Measurements from ENCODE around the gene COPE.
"Not testable (repeated sequence)": the region's sequence is repeated elsewhere in the genome, so short reads cannot be mapped to it uniquely, and the experiment has no call there.

COPE gene

DNA sequence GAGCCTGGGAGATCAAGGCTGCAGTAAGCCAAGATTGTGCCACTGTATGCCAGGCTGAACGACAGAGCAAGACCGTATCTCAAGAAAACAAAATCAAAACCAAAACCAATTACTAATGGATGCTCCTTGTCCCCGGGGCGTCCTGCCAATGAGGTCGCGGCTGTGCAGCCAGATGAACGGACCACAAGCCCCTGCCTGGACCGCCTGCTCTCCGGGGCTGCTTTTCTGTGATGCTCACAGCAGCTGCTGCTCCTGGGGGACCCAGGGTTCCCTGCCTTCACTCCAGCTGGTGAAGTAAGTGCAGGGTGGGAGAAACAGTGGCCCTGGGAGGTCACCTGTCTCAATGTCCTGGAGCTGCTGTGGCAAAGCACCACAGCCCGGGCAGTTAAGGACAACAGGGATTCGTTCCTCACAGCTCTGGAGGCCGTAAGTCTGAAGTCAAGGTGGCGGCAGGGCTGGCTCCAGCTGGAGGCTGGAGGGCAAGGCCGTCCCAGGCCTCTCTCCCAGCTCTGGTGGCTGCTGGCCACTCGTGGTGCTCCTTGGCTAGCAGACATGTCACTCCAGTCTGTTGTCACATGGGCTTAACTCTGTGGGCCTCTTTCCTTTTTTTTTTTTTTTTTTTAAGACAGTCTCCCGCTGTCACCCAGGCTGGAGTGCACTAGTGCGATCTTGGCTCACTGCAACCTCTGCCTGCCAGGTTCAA is 10.1 kb downstream of the COPE start:
- no peak for DNase-seq (ENCODE audit: low spot score)
- FAIRE-seq: no peak

DNA sequence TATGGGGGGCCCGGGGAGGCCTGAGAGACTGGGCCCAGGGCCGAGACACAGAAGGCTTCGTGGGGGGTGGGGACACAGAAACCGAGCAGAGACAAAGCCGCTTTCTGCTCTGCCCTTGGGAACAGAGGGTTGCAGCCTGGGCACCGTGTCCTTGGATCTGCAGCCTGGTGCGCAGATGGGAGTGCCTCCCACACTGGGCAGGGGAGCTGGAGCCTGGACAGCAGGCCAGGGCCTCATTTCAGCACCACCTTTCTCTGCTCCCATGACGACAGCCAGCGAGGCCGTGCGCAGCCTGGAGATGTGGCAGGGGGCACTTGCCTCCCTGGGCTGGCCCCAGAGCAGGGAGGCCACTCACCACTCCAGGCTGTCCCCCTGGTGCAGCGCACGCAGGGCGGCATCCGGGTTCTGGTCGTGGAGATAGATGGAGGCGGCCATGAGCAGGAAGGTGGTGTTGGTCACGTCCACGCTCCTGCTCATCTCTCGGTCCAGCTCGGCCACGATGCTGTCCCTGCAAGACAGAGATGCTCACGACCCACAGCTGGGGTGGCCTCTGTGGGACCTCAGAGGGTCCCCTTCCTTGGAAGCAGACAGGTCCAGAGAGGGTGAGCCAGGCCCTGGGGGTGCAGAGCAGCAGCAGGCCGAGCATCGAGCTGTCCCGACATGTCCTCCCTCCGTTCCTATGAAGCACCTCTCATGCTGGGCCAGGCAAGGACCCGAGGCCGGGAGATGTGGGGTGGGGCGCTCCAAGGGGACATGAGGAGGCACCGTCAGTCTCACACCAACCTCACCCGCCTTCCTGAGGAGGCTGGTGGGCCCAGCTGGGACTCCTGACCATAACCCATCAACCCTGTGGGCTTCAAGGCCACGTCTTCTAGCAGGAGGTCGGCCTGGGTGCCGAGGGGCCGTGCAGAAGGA is 12.3 kb downstream of the COPE start:
- FAIRE-seq (no peak), DNase-seq (ENCODE audit: low spot score) (no peak)

DNA sequence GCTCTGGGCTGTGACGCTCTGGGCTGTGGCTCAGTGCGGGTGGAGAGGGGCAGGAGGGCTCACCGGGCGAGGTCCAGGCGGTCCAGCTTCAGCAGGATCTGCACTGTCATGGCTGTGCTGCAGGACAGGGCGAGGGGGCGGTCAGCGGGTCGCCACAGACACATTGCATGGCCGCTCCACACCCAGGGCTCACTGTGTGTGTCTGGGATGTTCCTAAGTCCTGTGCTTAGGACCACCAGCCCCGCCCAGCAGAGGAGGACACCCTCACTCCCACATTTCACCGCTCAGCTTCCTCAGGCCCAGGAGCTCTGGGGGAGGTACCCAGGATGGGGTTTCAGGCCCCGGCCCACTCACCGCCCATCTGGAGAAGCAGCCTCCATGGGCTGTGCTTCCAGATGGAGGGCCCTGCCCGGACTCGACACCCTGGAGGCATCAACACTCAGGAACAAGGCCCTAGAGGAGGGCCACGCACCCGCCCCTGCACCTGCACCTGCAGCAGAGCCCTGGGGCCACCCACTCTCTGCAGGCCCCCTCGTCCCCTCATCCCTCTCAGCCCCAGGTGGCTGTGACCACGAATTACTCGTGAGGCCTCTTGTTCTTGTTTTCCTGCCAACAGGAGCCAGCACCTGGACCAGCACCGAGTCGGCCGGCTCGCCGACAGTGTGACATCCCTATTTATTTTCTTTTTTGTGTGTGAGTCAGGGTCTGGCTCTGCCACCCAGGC is 13.5 kb downstream of the COPE start:
- no peak for FAIRE-seq
- no peak for DNase-seq (ENCODE audit: low spot score)

DNA sequence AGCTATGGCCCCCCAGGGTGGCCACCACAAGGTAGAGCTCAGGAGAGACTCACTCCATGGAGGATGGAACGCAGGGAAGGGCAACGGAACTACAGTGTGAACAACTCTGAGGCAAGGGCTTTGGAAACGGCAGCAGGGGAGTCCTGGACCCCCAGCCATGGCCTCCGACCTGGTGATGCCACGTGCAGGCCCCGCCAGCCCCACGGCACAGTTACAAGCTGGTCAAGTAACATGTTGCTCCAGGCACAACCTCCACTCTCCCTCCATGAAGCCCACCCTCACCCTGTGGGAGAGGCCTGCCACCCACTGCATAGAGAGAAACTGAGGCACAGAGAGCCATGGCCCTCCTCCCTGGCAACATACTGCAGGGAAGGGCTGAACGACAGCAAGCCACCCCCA is 14.1 kb downstream of the COPE start:
- no peak for FAIRE-seq
- DNase-seq (ENCODE audit: low spot score): no peak

DNA sequence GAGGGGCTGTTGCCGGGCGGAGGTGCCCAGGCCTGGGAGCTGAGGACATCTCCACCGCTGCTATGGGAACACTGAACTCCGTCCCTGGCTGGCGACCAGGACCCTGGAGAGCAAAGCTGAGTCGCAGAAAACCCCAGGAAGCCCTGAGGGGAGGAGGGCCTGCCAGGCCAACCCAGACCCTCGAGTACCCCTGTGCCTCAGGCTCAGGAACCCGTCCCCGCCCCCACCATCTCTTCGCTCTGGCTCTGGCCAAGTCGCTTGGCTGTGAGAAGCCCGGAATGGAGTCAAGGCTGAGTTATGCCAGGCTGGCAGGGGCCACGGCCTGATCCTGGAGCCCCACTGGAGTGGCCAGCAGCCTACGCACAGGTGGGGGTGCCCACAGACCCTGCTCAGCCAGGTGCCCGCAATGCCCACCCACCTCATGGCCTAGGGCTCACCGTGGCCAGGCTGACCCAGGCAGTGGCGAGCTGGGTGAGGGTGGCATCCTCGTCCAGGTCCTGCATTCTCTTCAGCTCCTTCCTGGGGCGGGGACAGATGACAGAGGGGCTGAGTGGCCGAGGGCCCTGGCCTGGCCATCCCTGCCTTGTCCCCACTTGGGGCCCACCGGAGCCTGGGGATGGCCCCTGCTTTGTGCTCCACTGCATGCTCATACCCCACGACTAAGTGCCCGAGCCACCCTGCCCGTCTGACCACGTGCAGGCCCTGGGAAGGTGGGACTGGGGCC is 14.7 kb downstream of the COPE start:
- DNase-seq (ENCODE audit: low spot score) (no peak), FAIRE-seq (no peak)

DNA sequence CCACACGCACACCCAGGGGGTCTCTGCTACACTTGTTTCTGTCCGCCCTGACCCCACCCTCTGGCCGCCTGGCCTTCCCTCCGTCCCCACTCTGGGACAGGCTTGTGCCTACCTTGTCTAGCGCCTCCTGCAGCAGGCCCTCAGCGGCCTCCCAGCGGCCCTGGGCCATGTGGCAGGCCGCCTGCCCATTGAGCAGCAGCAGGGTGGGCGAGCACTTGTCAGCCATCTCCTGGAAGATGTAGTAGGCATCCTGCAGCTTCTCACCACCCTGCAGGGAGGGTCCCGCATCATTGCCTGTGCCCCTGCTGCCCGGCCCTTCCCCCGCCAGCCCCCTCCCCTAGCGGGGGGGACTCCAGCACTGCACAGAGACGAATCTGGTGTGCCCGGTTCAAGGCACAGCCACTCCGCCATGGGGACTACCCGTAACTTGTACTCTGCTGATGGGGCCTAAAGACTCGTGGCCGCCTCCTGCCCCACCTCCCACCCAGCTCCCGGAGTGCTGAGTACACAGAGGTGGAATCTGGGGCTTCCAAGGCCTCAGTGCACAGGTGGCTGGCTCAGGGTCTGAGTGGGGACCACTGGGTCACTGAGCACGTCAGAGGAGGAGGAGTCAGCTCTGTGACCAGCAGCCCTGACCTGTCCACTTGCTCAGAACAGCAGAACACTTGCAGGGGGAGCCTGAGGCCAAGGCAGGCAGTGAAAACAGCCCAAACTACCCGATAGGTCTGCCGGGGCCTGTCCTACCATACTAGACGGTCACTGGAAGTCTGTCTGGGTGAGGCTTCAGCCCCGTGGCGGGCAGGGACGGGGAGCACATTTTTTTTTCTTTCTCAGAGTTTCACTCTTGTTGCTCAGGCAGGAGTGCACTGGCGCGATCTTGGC is 15.8 kb downstream of the COPE start:
- FAIRE-seq (no peak), DNase-seq (ENCODE audit: low spot score) (no peak)

DNA sequence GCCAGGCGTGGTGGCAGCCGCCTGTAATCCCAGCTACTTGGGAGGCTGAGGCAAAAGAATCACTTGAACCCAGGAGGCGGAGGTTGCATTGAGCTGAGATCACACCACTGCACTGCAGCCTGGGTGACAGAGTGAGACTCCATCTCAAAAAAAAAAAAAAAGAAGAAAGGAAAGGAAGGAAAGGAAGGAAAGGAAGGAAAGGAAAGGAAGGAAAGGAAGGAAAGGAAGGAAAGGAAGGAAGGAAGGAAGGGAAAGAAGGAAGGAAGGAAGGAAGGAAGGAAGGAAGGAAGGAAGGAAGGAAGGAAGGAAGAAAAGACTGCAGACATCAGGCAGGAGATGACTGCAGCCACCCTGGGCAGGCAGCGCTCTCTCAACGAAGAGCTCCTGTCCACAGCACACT is 16.7 kb downstream of the COPE start:
- DNase-seq (ENCODE audit: low spot score); FAIRE-seq: not testable (repeated sequence)

DNA sequence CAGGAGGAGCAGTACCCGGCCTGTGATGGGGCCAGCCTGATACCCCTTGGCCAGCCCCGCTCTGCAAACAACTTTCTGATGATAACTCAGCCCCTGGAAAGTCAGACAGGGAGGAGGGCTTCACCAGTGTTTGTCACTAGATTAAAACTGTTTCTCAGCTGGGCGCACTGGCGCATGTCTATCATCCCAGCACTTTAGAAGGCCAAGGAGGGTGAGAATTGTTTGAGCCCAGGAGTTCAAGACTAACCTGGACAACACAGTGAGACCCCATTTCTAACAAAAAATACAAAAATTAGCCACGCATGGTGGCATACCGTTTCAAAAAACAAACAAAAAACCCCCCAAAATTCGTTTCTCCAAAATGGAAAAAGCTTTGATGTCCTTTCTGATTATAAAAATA is 17.7 kb downstream of the COPE start:
- no peak for FAIRE-seq

DNA sequence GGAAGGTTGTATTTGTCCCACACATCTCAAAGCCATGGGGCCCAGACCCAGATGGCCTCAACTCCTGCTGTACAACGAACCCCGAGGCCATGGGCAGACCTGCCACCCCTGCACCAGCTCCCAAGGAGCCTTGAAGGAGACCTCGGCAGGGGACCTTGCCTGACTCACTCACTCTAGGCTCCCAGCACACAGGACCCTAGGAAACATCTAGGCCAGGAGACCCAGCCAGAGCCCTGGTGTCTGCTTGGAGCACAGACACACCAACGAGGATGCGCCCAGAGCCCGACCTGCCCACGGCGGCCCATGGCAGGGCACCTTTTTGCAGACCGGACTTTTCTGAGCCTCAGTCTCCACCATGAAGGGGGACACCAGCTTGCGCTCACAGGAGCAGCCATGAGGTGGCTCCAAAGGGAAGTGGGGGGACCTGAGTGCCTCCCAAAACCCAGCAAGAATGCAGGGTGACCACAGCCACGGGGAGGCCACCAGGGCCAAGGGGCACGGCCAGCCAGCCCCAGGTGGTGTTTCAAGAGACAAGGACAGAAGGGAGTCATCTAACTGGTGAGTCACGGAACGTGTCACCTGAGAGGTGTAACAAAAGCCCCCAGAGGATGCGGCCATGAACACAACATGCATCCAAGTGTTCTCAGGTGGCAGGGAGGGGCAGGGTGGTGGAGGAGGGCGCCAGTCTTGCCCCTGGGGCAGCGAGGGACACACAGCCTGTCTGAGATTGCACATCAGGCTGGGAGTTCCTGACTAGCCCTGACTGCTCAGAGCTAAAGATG is 18.3 kb downstream of the COPE start:
- FAIRE-seq (no peak), DNase-seq (ENCODE audit: low spot score) (no peak)

More for the DNA sequence above, 17.7 kb downstream of the COPE start:
- no peak for DNase-seq (ENCODE audit: low spot score)

DNA sequence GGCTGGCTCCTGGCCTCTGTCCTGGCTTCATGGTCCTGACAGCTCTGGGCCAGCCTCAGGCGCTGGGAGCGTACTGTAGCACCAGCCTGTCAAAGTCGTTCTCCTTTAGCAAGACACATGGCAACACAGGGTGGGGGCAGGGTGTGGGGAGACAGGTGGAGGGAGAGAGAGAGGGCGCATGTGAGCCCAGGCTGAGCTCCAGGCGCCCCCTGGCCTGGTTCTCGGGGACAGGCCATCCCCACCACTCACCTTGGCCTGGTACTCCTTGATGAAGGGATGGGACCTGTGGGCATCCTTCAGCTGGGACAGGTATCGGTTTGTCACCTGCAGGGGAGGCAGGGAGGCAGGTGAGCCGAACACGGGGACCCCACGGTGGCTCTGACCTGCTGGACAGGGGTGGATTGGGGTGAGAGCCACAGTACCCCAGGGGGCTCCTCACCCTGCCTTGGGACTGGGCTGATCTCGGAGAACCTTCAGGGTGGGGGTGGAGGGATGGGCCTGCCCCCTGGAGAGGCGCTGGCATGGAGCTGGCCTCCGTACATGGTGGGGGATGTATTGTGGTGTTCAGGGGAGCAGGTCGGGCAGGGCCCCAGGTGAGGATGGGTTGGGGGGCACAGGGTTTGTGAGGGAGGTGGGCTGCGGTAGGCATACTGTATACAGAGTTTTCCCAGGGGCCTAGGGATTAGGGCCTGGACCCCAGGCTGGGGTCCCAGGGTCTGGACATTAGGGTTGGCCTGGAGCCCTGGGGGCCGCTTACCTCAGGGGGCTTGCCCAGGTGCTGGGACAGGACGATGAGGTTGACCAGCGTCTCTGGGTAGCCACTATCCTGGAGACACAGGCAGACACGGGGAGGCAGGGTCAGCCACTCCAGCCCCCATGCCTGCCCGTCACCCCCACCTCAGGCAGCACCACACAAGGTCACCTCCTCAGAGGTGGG is 19.3 kb downstream of the COPE start:
- DNase-seq (ENCODE audit: low spot score) (no peak), FAIRE-seq (no peak)

DNA sequence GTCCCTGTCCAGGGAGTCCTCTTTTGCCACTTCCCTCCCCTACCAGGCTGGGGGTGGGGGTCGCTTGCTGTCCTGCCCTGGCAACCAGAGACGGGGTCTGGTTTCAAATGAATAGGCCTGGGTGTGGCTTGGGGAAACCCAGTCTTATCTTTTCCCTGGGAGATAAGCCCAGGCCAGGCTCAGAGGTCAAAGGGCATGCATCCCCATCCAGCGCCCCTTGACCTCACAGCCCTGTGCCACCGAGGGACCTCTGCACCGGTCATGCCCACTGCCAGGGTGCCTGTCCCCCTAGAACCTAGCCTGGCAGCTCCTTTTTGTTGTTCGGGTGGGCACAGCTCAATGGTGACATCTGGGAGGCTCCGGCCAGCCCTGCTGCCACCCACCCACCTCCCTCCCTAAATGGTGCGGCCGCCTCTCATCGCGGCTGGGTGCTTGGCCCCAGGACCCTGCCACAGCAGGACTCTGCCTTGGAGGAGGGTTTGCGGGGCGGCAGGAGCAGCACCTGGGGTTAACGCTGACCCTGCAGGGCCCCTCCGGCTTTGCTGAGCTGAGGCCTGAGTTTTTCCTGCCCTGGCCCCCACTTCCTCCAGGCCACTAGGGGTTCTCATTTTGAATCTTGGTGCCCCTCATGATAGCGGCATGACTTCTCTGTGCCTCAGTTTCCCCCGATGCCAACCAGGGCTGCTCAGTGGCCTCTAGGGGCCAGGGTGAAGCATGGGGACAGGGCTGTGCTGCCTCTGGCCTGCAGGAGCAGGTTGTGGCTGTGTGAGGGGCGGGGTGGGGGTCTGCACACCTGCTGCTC is 20.4 kb downstream of the COPE start:
- no peak for DNase-seq (ENCODE audit: low spot score)
- FAIRE-seq: no peak

DNA sequence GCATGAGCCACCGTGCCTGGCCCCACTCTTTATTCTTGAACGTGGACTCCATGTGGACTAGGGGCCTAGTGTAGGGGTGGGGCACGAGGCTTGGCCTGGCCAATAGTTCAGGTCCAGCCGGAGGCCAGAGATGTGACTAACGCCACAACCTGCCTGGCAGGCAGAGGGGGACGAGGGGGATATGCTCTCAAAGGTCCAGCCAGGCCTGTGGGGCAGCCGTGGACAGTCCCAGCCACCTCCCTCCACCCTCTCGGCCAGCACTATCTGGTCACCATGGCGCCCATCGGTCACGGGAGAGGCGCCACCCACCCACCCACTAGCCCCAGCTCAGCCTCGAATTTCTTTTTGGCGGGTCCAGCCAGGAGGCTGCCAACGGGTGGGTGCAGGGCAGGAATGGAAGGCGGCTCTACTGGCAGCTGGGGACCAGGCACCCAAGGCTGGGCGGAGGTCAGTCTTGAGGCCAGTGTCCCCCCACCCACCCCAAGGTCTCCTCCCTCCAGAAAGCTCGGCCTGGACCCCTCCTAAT is 21.0 kb downstream of the COPE start:
- DNase-seq (ENCODE audit: low spot score) (no peak), FAIRE-seq (no peak)

DNA sequence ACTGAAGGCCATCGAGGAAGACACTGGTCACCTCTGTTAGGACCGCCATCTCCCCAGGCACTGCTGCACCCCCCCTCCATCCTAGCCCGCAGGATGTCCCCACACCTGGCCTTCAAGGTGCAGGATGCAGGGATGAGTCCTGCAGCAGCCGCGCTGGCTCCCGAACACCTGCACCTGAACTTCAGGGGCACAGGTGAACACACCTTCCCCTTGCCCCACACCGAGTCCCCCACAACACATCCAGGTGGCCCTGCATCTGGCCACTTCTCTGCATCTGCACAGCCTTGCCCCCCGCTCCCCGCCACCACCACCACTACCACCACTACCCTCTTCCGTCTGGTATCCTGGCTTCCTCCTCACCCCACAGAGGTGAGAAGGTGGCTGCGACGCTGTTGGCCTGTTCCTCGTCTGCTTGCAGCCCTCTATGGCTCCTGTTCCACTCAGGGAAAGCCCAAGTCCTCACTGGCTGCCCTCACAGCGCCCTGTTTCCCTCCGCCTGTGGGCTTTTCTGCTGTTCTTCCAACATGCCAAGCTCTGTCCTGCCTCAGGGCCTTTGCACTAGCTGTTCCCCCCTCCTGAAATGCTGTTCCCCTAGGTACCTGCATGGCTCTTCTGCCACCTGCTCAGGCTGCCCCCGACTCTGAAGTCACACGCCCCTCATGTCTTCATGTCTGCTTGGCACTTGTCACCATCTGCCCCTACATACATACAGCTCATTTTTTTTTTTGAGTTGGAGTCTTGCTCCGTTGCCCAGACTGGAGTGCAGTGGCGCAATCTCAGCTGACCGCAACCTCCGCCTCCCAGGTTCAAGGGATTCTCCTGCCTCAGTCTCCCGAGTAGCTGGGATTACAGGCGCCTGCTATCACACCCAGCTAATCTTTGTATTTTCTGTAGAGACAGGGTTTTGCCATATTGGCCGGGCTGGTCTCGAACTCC is 21.8 kb downstream of the COPE start:
- FAIRE-seq (no peak), DNase-seq (ENCODE audit: low spot score) (no peak)

DNA sequence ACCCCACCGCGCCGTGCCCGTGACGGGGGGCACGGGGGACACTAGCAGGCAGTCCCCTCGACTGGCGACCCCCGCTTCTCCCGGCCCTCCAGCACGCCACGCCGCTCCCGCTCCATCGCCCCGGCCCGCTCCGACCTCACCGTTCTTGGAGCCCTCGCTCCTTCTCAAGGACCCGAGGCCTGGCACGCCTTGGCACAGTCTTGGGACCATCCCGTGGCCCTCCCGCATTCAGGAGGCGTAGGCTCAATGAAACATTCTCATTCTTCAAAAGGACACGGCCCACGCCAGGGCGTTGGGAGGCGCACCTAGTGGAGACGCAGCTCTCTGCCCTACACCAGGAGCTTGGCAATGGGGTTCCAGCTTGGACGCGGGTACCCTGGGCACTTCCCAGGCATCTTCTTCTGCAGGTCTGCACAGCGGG is 22.8 kb downstream of the COPE start:
- FAIRE-seq: no peak
- DNase-seq (ENCODE audit: low spot score): no peak

DNA sequence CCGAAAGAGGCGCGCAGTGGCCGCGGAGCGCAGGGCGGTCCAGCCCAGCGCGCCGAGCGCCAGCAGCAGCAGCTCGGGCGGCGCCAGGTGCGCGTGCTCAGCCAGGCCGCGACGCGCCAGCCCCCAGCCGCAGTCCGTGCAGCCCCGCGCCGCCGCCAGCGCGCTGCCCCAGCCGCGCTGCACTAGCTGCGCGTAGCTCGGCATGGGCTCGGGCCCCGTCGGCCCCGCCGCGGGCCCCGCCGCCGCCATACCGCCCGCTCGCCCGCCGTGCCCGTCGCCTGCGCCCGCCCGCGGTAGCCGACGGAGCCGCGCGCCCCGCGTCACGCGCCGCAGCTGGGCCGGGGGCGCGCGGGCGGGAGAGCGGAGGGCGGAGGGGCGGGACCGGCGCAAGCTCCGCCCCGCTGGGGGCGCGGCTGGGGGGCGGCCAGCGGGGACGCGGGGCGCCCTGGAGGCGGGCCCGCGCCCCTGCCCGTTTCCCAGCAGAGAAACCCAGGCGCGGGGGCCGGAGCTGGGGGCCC is 23.3 kb downstream of the COPE start, which contains the start of gene CERS1:
Gene CERS1, minus strand, starts transcription at position 335 of the 518 bp plus-strand sequence. Its CDS starts 86 bp downstream, at position 249.
- DNase-seq (ENCODE audit: low spot score) (peak; percentile 64), FAIRE-seq (no peak)

Data from urothelium cell line (cell line).